HepG2 (cell line): ENCODE results near the gene EPB41L1.

Experiments
- DR1 ChIP-seq: sonication (generic); formaldehyde crosslinking; IDR thresholded peaks from 2 replicates; pipeline ENCODE4 v1.8.0; 2021; ENCODE audit warnings: mild to moderate bottlenecking, missing genetic modification reagents, inconsistent platforms
- RBAK ChIP-seq: sonication (generic); formaldehyde crosslinking; IDR thresholded peaks from 2 replicates; pipeline ENCODE4 v1.5.1; 2020; ENCODE audit warnings: mild to moderate bottlenecking, missing genetic modification reagents
- ZNF782 ChIP-seq: sonication (generic); formaldehyde crosslinking; IDR thresholded peaks from 2 replicates; pipeline ENCODE4 v1.4.0; 2020; ENCODE audit warnings: missing genetic modification reagents, mild to moderate bottlenecking, borderline replicate concordance
- TF ChIP-seq, protein P1 (sequence below): sonication (generic); formaldehyde crosslinking; IDR thresholded peaks from 2 replicates; pipeline ENCODE4 v1.5.0; 2020; ENCODE audit warnings: mild to moderate bottlenecking, missing genetic modification reagents, moderate library complexity

DNA sequence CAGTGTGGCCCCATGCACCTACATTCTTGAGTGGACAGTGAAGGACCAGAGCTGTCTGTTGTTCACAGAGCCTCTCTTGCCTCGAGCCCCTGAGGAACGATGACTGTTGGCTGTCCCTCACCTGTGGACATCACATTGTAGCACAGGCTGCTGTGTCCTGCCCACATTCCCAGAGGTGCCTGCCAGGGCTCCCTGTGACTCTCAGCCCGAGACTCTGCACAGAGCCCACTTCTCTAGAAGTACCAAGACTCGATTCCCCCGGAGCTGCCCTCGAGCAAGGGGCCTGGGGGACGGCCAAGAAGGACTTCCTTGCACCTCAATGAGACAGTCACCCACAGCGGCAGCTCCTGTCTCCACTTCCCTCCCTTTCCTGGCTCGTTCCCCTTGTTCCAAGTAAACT is 123.0 kb downstream of the EPB41L1 start:
- TF ChIP-seq RBAK (CRISPR knock-in tag) = no peak
- TF ChIP-seq ZNF782 (CRISPR knock-in tag) = no peak
- TF ChIP-seq, protein P1, sequence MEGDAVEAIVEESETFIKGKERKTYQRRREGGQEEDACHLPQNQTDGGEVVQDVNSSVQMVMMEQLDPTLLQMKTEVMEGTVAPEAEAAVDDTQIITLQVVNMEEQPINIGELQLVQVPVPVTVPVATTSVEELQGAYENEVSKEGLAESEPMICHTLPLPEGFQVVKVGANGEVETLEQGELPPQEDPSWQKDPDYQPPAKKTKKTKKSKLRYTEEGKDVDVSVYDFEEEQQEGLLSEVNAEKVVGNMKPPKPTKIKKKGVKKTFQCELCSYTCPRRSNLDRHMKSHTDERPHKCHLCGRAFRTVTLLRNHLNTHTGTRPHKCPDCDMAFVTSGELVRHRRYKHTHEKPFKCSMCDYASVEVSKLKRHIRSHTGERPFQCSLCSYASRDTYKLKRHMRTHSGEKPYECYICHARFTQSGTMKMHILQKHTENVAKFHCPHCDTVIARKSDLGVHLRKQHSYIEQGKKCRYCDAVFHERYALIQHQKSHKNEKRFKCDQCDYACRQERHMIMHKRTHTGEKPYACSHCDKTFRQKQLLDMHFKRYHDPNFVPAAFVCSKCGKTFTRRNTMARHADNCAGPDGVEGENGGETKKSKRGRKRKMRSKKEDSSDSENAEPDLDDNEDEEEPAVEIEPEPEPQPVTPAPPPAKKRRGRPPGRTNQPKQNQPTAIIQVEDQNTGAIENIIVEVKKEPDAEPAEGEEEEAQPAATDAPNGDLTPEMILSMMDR = no peak
- no peak for TF ChIP-seq DR1 (CRISPR knock-in tag)
